ENCODE measurements around the gene SOCS3. TPM values are rescaled to one million over a fixed set of nuclear protein-coding genes. Genes with fewer than 3 reads are reported as not detected.
A peak's percentile ranks its signal among the peaks of the same experiment; 100 is the strongest.

SOCS3 gene
- total and polyA plus RNA-seq, 10 donors, result 10.7 to 164 (median 62.1) TPM

DNA sequence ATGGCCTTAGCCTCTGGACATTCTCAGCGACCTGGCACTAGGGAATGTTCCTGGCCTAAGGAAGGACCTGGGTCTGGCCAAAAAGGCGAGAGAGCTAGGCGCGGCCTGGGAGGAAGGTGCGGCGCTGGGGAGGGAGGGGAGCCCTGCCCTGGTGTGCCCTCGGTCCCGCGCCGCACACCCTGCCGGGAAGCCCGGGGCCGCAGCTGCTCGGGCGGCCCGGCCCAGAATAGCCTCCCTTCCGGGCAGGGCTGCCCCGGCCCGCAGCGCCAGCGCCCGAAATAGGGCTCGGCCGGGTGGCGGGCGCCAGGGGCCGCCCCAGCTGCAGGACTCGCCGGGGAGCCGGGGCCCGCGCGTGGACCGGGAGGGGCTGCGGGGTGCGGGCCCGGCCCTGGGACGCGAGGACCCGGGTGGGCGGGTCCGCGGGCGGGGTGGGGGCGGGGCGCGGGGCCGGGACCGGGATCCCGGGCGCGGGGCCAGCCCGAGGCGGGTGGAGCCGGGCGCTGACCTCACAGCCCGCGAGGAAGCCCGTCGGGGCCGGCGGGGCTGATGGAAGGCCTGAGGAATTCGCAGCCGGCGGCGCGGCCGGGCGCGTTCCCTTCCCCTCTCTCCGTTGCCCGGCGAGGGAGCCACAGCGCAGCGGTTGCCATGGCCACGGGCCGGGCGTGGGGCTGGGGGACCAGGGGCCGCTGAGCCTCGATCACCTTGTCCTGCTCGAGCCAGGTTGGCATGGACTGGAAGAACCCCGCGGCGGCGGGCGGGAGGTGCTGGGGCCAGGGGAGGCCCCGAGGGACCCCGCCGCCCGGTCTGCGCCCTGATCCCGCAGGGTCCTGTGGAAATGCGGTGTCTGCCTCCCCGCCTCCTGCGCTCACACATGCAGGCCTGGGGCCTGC, 18.1 kb downstream of the SOCS3 start:
- WGBS, 5 donors, result 5 to 10% (median 8%) methylated on average over 8 to 95 of the region's 95 CpGs
- intact Hi-C loops (cut with DNase I; ENCODE audit: low total_unique reads), result no loop called here
- H3K4me1 ChIP-seq, result peaks cover 37 to 98% (median 92%) of the 10 kb centered on the region in 6 donors

DNA sequence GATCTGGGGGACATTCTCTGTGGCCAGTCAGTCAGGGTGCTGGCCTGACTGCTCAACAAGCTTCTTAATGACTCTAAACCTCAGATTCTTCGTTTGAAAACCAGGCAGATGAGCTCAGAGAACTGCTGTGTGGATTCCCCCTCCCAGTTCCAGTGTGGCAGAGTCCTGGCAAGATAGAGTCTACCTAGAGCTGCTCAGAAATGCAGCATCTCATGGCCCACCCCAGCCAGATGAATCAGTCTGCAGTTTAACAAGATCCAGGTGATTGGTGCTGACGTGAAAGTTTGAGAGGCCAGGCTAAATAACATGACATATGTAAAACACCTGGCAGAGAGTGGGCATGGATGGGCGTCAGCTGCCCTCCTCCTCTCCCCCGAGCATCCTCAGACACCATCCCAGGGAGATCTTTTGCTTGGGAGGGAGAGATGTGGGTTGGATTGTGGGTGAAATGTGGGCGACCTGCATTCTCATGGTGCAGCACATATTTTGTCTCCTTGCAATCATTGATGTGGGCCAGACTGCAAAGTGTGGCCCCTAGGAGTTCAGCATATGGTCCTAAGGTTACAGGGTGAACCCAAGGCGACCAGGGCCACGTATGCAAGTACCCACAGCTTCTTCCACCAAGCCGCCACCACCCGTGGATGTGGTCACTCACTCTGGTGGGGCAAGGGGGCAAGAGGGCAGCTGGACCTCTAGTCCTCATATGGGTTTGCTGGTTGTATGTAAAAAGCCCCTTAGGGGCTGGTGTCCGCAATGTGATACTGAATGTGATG, 19.5 kb downstream of the SOCS3 start:
- peak overlapping the region in 4 of 8 donors; percentile 18 to 92 (median 63) for H3K27ac ChIP-seq

More for the DNA sequence above, 18.1 kb downstream of the SOCS3 start:
- Histone ChIP-seq H3K27me3 (replicated peaks in 1 of 7) (peaks cover 0 to 6% (median 0%) of the 10 kb centered on the region in 7 donors), H3K9me3 (no peaks in the 10 kb centered on the region), H3K36me3 (no peaks in the 10 kb centered on the region), H3K4me3 (peak overlapping the region; percentile 26 to 69 (median 36)), H3K27ac (peak overlapping the region; percentile 74 to 92 (median 86))
- TF ChIP-seq, protein P1, sequence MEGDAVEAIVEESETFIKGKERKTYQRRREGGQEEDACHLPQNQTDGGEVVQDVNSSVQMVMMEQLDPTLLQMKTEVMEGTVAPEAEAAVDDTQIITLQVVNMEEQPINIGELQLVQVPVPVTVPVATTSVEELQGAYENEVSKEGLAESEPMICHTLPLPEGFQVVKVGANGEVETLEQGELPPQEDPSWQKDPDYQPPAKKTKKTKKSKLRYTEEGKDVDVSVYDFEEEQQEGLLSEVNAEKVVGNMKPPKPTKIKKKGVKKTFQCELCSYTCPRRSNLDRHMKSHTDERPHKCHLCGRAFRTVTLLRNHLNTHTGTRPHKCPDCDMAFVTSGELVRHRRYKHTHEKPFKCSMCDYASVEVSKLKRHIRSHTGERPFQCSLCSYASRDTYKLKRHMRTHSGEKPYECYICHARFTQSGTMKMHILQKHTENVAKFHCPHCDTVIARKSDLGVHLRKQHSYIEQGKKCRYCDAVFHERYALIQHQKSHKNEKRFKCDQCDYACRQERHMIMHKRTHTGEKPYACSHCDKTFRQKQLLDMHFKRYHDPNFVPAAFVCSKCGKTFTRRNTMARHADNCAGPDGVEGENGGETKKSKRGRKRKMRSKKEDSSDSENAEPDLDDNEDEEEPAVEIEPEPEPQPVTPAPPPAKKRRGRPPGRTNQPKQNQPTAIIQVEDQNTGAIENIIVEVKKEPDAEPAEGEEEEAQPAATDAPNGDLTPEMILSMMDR (IDR thresholded peaks at IDR 0.05 in 8 of 11, conservative IDR thresholded peaks at IDR 0.05 in 3 of 11), result peak in 1 of 11 experiments; percentile 21
- no peak for TF ChIP-seq POLR2A (IDR thresholded peaks at IDR 0.05)
- peak; percentile 45 to 86 (median 70) for TF ChIP-seq POLR2AphosphoS5 (IDR thresholded peaks at IDR 0.05)
- peak; percentile 92 for DNase-seq

DNA sequence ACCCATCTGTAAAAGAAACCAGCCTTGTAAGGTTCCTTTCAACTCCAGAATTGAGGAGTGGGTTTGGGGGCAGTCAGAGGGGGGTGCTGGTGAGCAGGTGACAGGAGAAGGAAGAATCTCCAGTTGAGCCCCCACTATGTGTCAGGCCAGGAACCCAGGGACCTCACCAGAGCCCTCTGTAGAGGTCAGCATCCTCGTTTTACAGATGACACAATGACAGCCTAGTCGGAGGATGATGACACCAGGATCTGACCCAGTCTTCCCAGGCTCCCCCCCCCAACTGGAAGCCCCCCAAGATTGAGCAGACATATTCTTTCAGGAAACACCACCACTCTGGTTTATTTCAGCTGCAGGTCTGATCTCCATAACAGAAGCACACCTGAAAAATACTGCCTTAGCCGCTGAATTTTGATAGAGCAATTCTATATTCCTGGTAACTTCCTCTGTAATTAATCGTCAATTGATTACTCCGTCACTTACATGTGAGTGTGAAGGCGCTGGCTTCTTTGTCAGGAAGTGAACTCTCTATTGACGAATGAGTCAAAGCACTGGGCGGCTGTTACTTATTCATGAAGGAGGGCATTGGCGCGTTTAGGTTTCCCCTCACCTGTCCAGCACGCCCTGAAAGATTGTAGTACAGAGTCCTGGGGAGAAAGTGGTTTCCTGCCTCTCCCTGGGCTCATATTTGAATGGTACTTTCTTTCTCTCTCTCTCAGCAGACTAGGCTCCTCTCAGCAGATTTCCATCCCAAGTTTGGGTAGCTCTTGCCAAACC, 21.2 kb downstream of the SOCS3 start:
- 54 to 68% (median 63%) methylated on average over 11 of the region's 11 CpGs for WGBS, 5 donors
- Histone ChIP-seq H3K27me3 (replicated peaks in 1 of 7) (peaks cover 0 to 6% (median 0%) of the 10 kb centered on the region in 7 donors), H3K4me1 (peaks cover 22 to 81% (median 66%) of the 10 kb centered on the region in 6 donors), H3K36me3 (no peaks in the 10 kb centered on the region), H3K27ac (peak overlapping the region in 6 of 8 donors; percentile 6 to 88 (median 60)), H3K4me3 (no peak overlapping the region), H3K9me3 (no peaks in the 10 kb centered on the region)
- TF ChIP-seq POLR2AphosphoS5 (IDR thresholded peaks at IDR 0.05) (no peak), POLR2A (IDR thresholded peaks at IDR 0.05) (no peak)
- TF ChIP-seq, protein P1 (IDR thresholded peaks at IDR 0.05 in 8 of 11, conservative IDR thresholded peaks at IDR 0.05 in 3 of 11), result no peak
- DNase-seq, result no peak
- intact Hi-C loops (cut with DNase I; ENCODE audit: low total_unique reads), result no loop called here

More for the DNA sequence above, 19.5 kb downstream of the SOCS3 start:
- H3K4me3 ChIP-seq, result no peak overlapping the region
- no peaks in the 10 kb centered on the region for H3K36me3 ChIP-seq
- no peaks in the 10 kb centered on the region for H3K9me3 ChIP-seq
- intact Hi-C loops (cut with DNase I; ENCODE audit: low total_unique reads), result no loop called here
- DNase-seq, result peak; percentile 78
- peaks cover 0 to 6% (median 0%) of the 10 kb centered on the region in 7 donors for H3K27me3 ChIP-seq (replicated peaks in 1 of 7)
- 84 to 91% (median 86%) methylated on average over 10 of the region's 10 CpGs for WGBS, 5 donors
- TF ChIP-seq POLR2A (IDR thresholded peaks at IDR 0.05) (no peak), POLR2AphosphoS5 (IDR thresholded peaks at IDR 0.05) (no peak)
- TF ChIP-seq, protein P1 (IDR thresholded peaks at IDR 0.05 in 8 of 11, conservative IDR thresholded peaks at IDR 0.05 in 3 of 11), result no peak
- H3K4me1 ChIP-seq, result peaks cover 33 to 90% (median 82%) of the 10 kb centered on the region in 6 donors
